ENCODE data around the gene AFAP1.

The AFAP1 gene

GRCh38 chr4:7759216-7759615, 180.4 kb downstream of the AFAP1 start:
- peak; percentile 40 to 47 for DNase-seq (ENCODE audit: low read depth in 2 of 2, low spot score in 1 of 2)

- no peak for DNase-seq (ENCODE audit: low read depth in 2 of 2, low spot score in 1 of 2)
Measured at GRCh38 chr4:7758476-7758875, 181.2 kb downstream of the AFAP1 start.

- no peak for DNase-seq (ENCODE audit: low read depth in 2 of 2, low spot score in 1 of 2)
Measured at GRCh38 chr4:7757501-7758471, 181.9 kb downstream of the AFAP1 start.

GRCh38 chr4:7756561-7757355, 182.9 kb downstream of the AFAP1 start:
- DNase-seq (ENCODE audit: low read depth in 2 of 2, low spot score in 1 of 2) = no peak

GRCh38 chr4:7756071-7756470, 183.6 kb downstream of the AFAP1 start:
- DNase-seq (ENCODE audit: low read depth in 2 of 2, low spot score in 1 of 2) = no peak

- no peak for DNase-seq (ENCODE audit: low read depth in 2 of 2, low spot score in 1 of 2)
Measured at GRCh38 chr4:7755561-7755960, 184.1 kb downstream of the AFAP1 start.

- DNase-seq (ENCODE audit: low read depth in 2 of 2, low spot score in 1 of 2) = no peak
Measured at GRCh38 chr4:7754565-7755262, 184.9 kb downstream of the AFAP1 start.

GRCh38 chr4:7753931-7754465, 185.7 kb downstream of the AFAP1 start:
- DNase-seq (ENCODE audit: low read depth in 2 of 2, low spot score in 1 of 2) = no peak

- DNase-seq (ENCODE audit: low read depth in 2 of 2, low spot score in 1 of 2) = no peak
Measured at GRCh38 chr4:7753271-7753670, 186.4 kb downstream of the AFAP1 start.

- no peak for DNase-seq (ENCODE audit: low read depth in 2 of 2, low spot score in 1 of 2)
Measured at GRCh38 chr4:7752649-7753048, 187.0 kb downstream of the AFAP1 start.

GRCh38 chr4:7750972-7751371, 188.7 kb downstream of the AFAP1 start:
- no peak for DNase-seq (ENCODE audit: low read depth in 2 of 2, low spot score in 1 of 2)

- DNase-seq (ENCODE audit: low read depth in 2 of 2, low spot score in 1 of 2) = no peak
Measured at GRCh38 chr4:7750523-7750922, 189.1 kb downstream of the AFAP1 start.

- no peak for DNase-seq (ENCODE audit: low read depth in 2 of 2, low spot score in 1 of 2)
Measured at GRCh38 chr4:7747566-7747965, 192.1 kb downstream of the AFAP1 start.

- DNase-seq (ENCODE audit: low read depth in 2 of 2, low spot score in 1 of 2) = no peak
Measured at GRCh38 chr4:7747062-7747385, 192.6 kb downstream of the AFAP1 start.

- DNase-seq (ENCODE audit: low read depth in 2 of 2, low spot score in 1 of 2) = no peak
Measured at GRCh38 chr4:7746351-7747061, 193.2 kb downstream of the AFAP1 start.

GRCh38 chr4:7745301-7745885, 194.3 kb downstream of the AFAP1 start:
- DNase-seq (ENCODE audit: low read depth in 2 of 2, low spot score in 1 of 2) = no peak

GRCh38 chr4:7744142-7744804, 195.4 kb downstream of the AFAP1 start:
- no peak for DNase-seq (ENCODE audit: low read depth in 2 of 2, low spot score in 1 of 2)

GRCh38 chr4:7742807-7743280, 196.8 kb downstream of the AFAP1 start:
- DNase-seq (ENCODE audit: low read depth in 2 of 2, low spot score in 1 of 2) = no peak

GRCh38 chr4:7741946-7742806, 197.5 kb downstream of the AFAP1 start:
- DNase-seq (ENCODE audit: low read depth in 2 of 2, low spot score in 1 of 2) = no peak

All from stimulated activated CD8-positive, alpha-beta memory T cell treated with anti-CD3 and anti-CD28 coated beads, Interleukin-4, amount 100 ng/mL, for 4 hours (primary cell).